Colonic mucosa (tissue), 4 donors: ENCODE results near the gene SPIRE1. TPM values are rescaled to one million over a fixed set of nuclear protein-coding genes. Genes with fewer than 3 reads are reported as not detected.

Source experiments
- DNase-seq: peaks from one replicate; pipeline ENCODE4 v3.0.0-alpha.2; 2020
- H3K27ac ChIP-seq: fragments of 200-600 bp; one replicate; pipeline ENCODE4 v1.8.0; 2021
- H3K27me3 ChIP-seq: fragments of 200-600 bp; one replicate; pipeline ENCODE4 v1.8.0; 2021
- H3K36me3 ChIP-seq: fragments of 200-600 bp; one replicate; pipeline ENCODE4 v1.8.0; 2021
- H3K4me1 ChIP-seq: fragments of 200-600 bp; one replicate; pipeline ENCODE4 v1.8.0; 2021; ENCODE audit warnings: mild to moderate bottlenecking
- H3K4me3 ChIP-seq: fragments of 200-600 bp; one replicate; pipeline ENCODE4 v1.8.0; 2021
- H3K9ac ChIP-seq, 2 donors: one replicate each; pipeline ENCODE4 v1.7.0; 2013; ENCODE audit warnings: control low read depth in 2 of 2, low read depth in 2 of 2, low read length in 2 of 2
- H3K9me3 ChIP-seq: fragments of 200-600 bp; one replicate; pipeline ENCODE4 v1.8.0; 2021
- CTCF ChIP-seq: fragments of 200-600 bp; IDR thresholded peaks from one replicate; pipeline ENCODE4 v1.8.0; 2022; ENCODE audit warnings: antibody characterized with exemption, mild to moderate bottlenecking
- intact Hi-C: fragments of 100-400 bp; cut with DNase I; formaldehyde crosslinking; loops from one replicate; pipeline ENCODE4 v1.14.1; 2022
- total RNA-seq, 2 donors: library from RNA; stranded (reverse); fragmentation: NEBNext Ultra II Directional in 1 of 2; extraction: Animal tissue kit (Norgen Biotek cat#: 25700) in 1 of 2; gene quantifications; one replicate each; pipeline ENCODE4 v1.2.1, GENCODE V29; 2021
- donor health status: healthy.
- donor health status: DM: no; HTN: no; CAD: no.
- donor health status: DM: no; HTN: no; CAD: no.

SPIRE1 gene
- total RNA-seq, 2 donors from 2014 or later, result 2.7 to 9.0 TPM

- no peak overlapping the region for H3K9ac ChIP-seq
- no peak overlapping the region for H3K27ac ChIP-seq
- intact Hi-C loops, result no loop called here
- no peaks in the 10 kb centered on the region for H3K27me3 ChIP-seq
- H3K36me3 ChIP-seq, result no peaks in the 10 kb centered on the region
- no peaks in the 10 kb centered on the region for H3K4me1 ChIP-seq
- no peak for TF ChIP-seq CTCF
- H3K9me3 ChIP-seq, result no peaks in the 10 kb centered on the region
- no peak overlapping the region for H3K4me3 ChIP-seq
- DNase-seq, result no peak
These were observed 179.4 kb downstream of the SPIRE1 start for GRCh38 chr18:12478269-12479047.

- Histone ChIP-seq H3K27ac (no peak overlapping the region), H3K4me3 (no peak overlapping the region), H3K27me3 (no peaks in the 10 kb centered on the region), H3K4me1 (no peaks in the 10 kb centered on the region), H3K9me3 (no peaks in the 10 kb centered on the region), H3K9ac (no peak overlapping the region), H3K36me3 (no peaks in the 10 kb centered on the region)
- DNase-seq, result no peak
- TF ChIP-seq CTCF, result no peak
- intact Hi-C loops, result no loop called here
These were observed 180.3 kb downstream of the SPIRE1 start for GRCh38 chr18:12477606-12478005.

- H3K27me3 ChIP-seq, result no peaks in the 10 kb centered on the region
- DNase-seq, result no peak
- intact Hi-C loops, result no loop called here
- H3K9me3 ChIP-seq, result no peaks in the 10 kb centered on the region
- no peaks in the 10 kb centered on the region for H3K36me3 ChIP-seq
- no peaks in the 10 kb centered on the region for H3K4me1 ChIP-seq
- H3K27ac ChIP-seq, result no peak overlapping the region
- no peak overlapping the region for H3K4me3 ChIP-seq
- TF ChIP-seq CTCF, result no peak
- no peak overlapping the region for H3K9ac ChIP-seq
These were observed 181.0 kb downstream of the SPIRE1 start for GRCh38 chr18:12476955-12477354.

DNA sequence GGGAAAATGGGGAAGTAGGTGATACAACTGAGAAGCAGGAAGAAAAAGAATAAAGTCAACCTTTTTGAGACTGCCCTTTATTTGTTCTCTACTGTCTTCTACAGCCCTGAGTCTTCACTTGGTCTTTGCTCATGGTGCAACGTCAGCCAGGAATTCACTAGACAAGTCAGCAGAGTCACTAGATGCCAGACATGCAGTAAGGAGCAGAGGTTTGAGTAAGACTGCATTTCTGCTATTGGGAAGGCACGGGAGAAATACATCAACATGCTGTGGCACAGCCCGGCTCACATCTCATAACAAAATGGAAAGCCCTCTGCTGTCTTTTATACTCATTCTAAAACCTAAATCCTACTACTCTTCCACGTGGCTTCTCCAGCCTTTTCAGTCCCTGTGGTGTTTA is 183.0 kb downstream of the SPIRE1 start:
- Histone ChIP-seq H3K27me3 (no peaks in the 10 kb centered on the region), H3K4me3 (no peak overlapping the region), H3K27ac (no peak overlapping the region), H3K9ac (no peak overlapping the region), H3K9me3 (no peaks in the 10 kb centered on the region), H3K4me1 (no peaks in the 10 kb centered on the region), H3K36me3 (no peaks in the 10 kb centered on the region)
- intact Hi-C loops, result no loop called here
- DNase-seq, result no peak
- TF ChIP-seq CTCF, result no peak

- no peaks in the 10 kb centered on the region for H3K27me3 ChIP-seq
- no peaks in the 10 kb centered on the region for H3K4me1 ChIP-seq
- H3K4me3 ChIP-seq, result no peak overlapping the region
- DNase-seq, result no peak
- no peak overlapping the region for H3K9ac ChIP-seq
- no peak overlapping the region for H3K27ac ChIP-seq
- intact Hi-C loops, result no loop called here
- no peak for TF ChIP-seq CTCF
- no peaks in the 10 kb centered on the region for H3K36me3 ChIP-seq
- no peaks in the 10 kb centered on the region for H3K9me3 ChIP-seq
These were observed 183.8 kb downstream of the SPIRE1 start for GRCh38 chr18:12474146-12474545.
